Thoracic aorta (tissue), 2 donors: ENCODE measurements around the gene RTN4R. TPM values are rescaled to one million over a fixed set of nuclear protein-coding genes. Genes with fewer than 3 reads are reported as not detected.
"Not testable (repeated sequence)": the region's sequence is repeated elsewhere in the genome, so short reads cannot be mapped to it uniquely, and the experiment has no call there.

Experiments
- ATAC-seq: fragments of 150-250 bp; one replicate; pipeline ENCODE4 v1.8.0; 2017; ENCODE audit warnings: low read depth; ENCODE audit not compliant: insufficient number of reproducible peaks, low FRiP score
- DNase-seq: peaks from one replicate; pipeline ENCODE4 v3.0.0-alpha.2; 2020; ENCODE audit warnings: low spot score
- H3K27ac ChIP-seq, 2 donors: fragments of 200-600 bp; sonication (generic); 1 replicate in 1 of 2; 2 replicates in 1 of 2; pipeline ENCODE4 v1.5.1; 2016; ENCODE audit warnings: mild to moderate bottlenecking in 2 of 2, moderate library complexity in 2 of 2
- H3K27me3 ChIP-seq: fragments of 200-600 bp; sonication (generic); replicated peaks from 2 replicates; pipeline ENCODE4 v1.6.0; 2016; ENCODE audit warnings: mild to moderate bottlenecking; ENCODE audit not compliant: insufficient read depth
- H3K36me3 ChIP-seq: fragments of 200-600 bp; sonication (generic); one replicate; pipeline ENCODE4 v1.5.1; 2016
- H3K4me1 ChIP-seq, 2 donors: fragments of 200-600 bp; sonication (generic); 1 replicate in 1 of 2; 2 replicates in 1 of 2; pipeline versions ENCODE4 v1.5.1 to v1.6.0; 2016; ENCODE audit warnings: low read depth in 2 of 2, mild to moderate bottlenecking in 1 of 2; ENCODE audit not compliant: control insufficient read depth in 1 of 2
- H3K4me3 ChIP-seq: fragments of 200-600 bp; sonication (generic); 2 replicates; pipeline ENCODE4 v1.5.1; 2016; ENCODE audit warnings: mild to moderate bottlenecking
- H3K9me3 ChIP-seq: fragments of 200-600 bp; sonication (generic); 2 replicates; pipeline ENCODE4 v1.5.1; 2016
- CTCF ChIP-seq: fragments of 200-600 bp; sonication (generic); IDR thresholded peaks from one replicate; pipeline ENCODE4 v1.5.1; 2019; ENCODE audit warnings: antibody characterized with exemption
- total RNA-seq, 2 donors: library from RNA; depleted of rRNA; stranded (reverse); fragments of >200 nt; gene quantifications; one replicate each; pipeline versions ENCODE4 v1.1.0 to v1.2.3, GENCODE V29; 2016

RTN4R gene
- total RNA-seq, 2 donors from 2014 or later = 7.4 TPM; not detected in 1

GRCh38 chr22:20305894-20306645 is 38.0 kb upstream of the RTN4R start:
- H3K4me1 ChIP-seq = no peaks in the 10 kb centered on the region
- no peaks in the 10 kb centered on the region for H3K27me3 ChIP-seq
- no peak overlapping the region for H3K4me3 ChIP-seq
- TF ChIP-seq CTCF = no peak
- no peak for ATAC-seq
- no peak for DNase-seq
- H3K36me3 ChIP-seq = no peaks in the 10 kb centered on the region
- no peaks in the 10 kb centered on the region for H3K9me3 ChIP-seq
- H3K27ac ChIP-seq = no peak overlapping the region

GRCh38 chr22:20305230-20305893 is 37.2 kb upstream of the RTN4R start:
- H3K4me1 ChIP-seq, H3K27ac ChIP-seq, DNase-seq, H3K9me3 ChIP-seq, H3K36me3 ChIP-seq, ATAC-seq, H3K4me3 ChIP-seq, H3K27me3 ChIP-seq: not testable (repeated sequence)

- H3K9me3 ChIP-seq = no peaks in the 10 kb centered on the region
- no peak overlapping the region for H3K4me3 ChIP-seq
- H3K4me1 ChIP-seq = peaks cover 5 to 6% of the 10 kb centered on the region in 2 donors
- H3K27ac ChIP-seq = no peak overlapping the region
- ATAC-seq (no peak), DNase-seq (no peak)
- no peak for TF ChIP-seq CTCF
- H3K36me3 ChIP-seq = no peaks in the 10 kb centered on the region
- H3K27me3 ChIP-seq = no peaks in the 10 kb centered on the region
Measured at GRCh38 chr22:20304646-20305045, 36.5 kb upstream of the RTN4R start.

GRCh38 chr22:20303229-20303534 is 35.1 kb upstream of the RTN4R start:
- DNase-seq = not testable (repeated sequence)

GRCh38 chr22:20302438-20303228 is 34.5 kb upstream of the RTN4R start:
- Histone ChIP-seq H3K4me1 (peaks cover 5 to 13% of the 10 kb centered on the region in 2 donors), H3K36me3 (no peaks in the 10 kb centered on the region), H3K27ac (no peak overlapping the region), H3K4me3 (no peak overlapping the region), H3K27me3 (no peaks in the 10 kb centered on the region), H3K9me3 (no peaks in the 10 kb centered on the region)
- no peak for TF ChIP-seq CTCF
- no peak for DNase-seq
- no peak for ATAC-seq

More at GRCh38 chr22:20303229-20303534, 35.1 kb upstream of the RTN4R start:
- peaks cover 5 to 13% of the 10 kb centered on the region in 2 donors for H3K4me1 ChIP-seq
- not testable (repeated sequence) for H3K9me3 ChIP-seq, H3K27ac ChIP-seq, H3K27me3 ChIP-seq, H3K4me3 ChIP-seq, H3K36me3 ChIP-seq, ATAC-seq

GRCh38 chr22:20299746-20300136 is 31.6 kb upstream of the RTN4R start:
- H3K36me3 ChIP-seq = no peaks in the 10 kb centered on the region
- no peak overlapping the region for H3K27ac ChIP-seq
- peak overlapping the region; percentile 69 for H3K4me3 ChIP-seq
- DNase-seq = no peak
- peaks cover 5 to 13% of the 10 kb centered on the region in 2 donors for H3K4me1 ChIP-seq
- no peaks in the 10 kb centered on the region for H3K27me3 ChIP-seq
- no peaks in the 10 kb centered on the region for H3K9me3 ChIP-seq
- no peak for ATAC-seq
- TF ChIP-seq CTCF = no peak
